ENCODE results near the gene MTERF4. TPM values are rescaled to one million over a fixed set of nuclear protein-coding genes. Genes with fewer than 3 reads are reported as not detected.
A peak's percentile ranks its signal among the peaks of the same experiment; 100 is the strongest.

Gene MTERF4
- total and polyA plus RNA-seq, 10 of the 15 experiments (the other 5 are each of a cell fraction or from before 2014, with no cell fraction given), result 36.7 to 69.1 (median 45.5) TPM

GRCh38 chr2:241112592-241112991 lies 10.5 kb upstream of the MTERF4 start (continued):
- TF ChIP-seq, protein P1, sequence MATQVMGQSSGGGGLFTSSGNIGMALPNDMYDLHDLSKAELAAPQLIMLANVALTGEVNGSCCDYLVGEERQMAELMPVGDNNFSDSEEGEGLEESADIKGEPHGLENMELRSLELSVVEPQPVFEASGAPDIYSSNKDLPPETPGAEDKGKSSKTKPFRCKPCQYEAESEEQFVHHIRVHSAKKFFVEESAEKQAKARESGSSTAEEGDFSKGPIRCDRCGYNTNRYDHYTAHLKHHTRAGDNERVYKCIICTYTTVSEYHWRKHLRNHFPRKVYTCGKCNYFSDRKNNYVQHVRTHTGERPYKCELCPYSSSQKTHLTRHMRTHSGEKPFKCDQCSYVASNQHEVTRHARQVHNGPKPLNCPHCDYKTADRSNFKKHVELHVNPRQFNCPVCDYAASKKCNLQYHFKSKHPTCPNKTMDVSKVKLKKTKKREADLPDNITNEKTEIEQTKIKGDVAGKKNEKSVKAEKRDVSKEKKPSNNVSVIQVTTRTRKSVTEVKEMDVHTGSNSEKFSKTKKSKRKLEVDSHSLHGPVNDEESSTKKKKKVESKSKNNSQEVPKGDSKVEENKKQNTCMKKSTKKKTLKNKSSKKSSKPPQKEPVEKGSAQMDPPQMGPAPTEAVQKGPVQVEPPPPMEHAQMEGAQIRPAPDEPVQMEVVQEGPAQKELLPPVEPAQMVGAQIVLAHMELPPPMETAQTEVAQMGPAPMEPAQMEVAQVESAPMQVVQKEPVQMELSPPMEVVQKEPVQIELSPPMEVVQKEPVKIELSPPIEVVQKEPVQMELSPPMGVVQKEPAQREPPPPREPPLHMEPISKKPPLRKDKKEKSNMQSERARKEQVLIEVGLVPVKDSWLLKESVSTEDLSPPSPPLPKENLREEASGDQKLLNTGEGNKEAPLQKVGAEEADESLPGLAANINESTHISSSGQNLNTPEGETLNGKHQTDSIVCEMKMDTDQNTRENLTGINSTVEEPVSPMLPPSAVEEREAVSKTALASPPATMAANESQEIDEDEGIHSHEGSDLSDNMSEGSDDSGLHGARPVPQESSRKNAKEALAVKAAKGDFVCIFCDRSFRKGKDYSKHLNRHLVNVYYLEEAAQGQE (IDR thresholded peaks at IDR 0.05; ENCODE audit: low read depth, low read length), result no peak
- TF ChIP-seq SP1 (IDR thresholded peaks at IDR 0.05; ENCODE audit: low read depth, low read length) (no peak), STAT3 (IDR thresholded peaks at IDR 0.05; ENCODE audit: low read depth, low read length) (no peak), EZH2 (IDR thresholded peaks at IDR 0.05; ENCODE audit: borderline replicate concordance, control insufficient read depth, low read depth, low read length) (no peak), RFX5 (IDR thresholded peaks at IDR 0.05; ENCODE audit: low read depth, low read length) (no peak), WRNIP1 (IDR thresholded peaks at IDR 0.05; ENCODE audit: borderline replicate concordance, low read depth, low read length) (no peak), ELK1 (IDR thresholded peaks at IDR 0.05; ENCODE audit: low read depth, low read length) (no peak), ZNF622 (IDR thresholded peaks at IDR 0.05) (no peak), BCL11A (IDR thresholded peaks at IDR 0.05; ENCODE audit: low read depth, low read length) (0 out of 2 replicates have a peak, but pooled peaks have one; percentile 50), TBL1XR1 (IDR thresholded peaks at IDR 0.05; ENCODE audit: low read depth, low read length) (peak; percentile 52; the same call in 1 of the 2 replicates), CHD2 (IDR thresholded peaks at IDR 0.05; ENCODE audit: borderline replicate concordance, low read depth, low read length) (0 out of 2 replicates have a peak, but pooled peaks have one; percentile 31), MEF2A (IDR thresholded peaks at IDR 0.05; ENCODE audit: insufficient read depth, low read depth, low read length) (peak; percentile 72), ETV6 (conservative IDR thresholded peaks at IDR 0.05 in 1 of 2, IDR thresholded peaks at IDR 0.05 in 1 of 2; ENCODE audit: borderline replicate concordance in 1 of 2, low read depth in 1 of 2) (no peak; a peak in 1 of 4 replicates), ATF3 (IDR thresholded peaks at IDR 0.05; ENCODE audit: borderline replicate concordance, extremely low read depth, low read depth, low read length) (no peak), RUNX3 (IDR thresholded peaks at IDR 0.05; ENCODE audit: low read length) (peak; percentile 89), MAX (IDR thresholded peaks at IDR 0.05; ENCODE audit: low read depth, low read length) (0 out of 2 replicates have a peak, but pooled peaks have one; percentile 45), YY1 (IDR thresholded peaks at IDR 0.05; ENCODE audit: low read depth, low read length) (no peak)
- TF ChIP-seq, protein P2, sequence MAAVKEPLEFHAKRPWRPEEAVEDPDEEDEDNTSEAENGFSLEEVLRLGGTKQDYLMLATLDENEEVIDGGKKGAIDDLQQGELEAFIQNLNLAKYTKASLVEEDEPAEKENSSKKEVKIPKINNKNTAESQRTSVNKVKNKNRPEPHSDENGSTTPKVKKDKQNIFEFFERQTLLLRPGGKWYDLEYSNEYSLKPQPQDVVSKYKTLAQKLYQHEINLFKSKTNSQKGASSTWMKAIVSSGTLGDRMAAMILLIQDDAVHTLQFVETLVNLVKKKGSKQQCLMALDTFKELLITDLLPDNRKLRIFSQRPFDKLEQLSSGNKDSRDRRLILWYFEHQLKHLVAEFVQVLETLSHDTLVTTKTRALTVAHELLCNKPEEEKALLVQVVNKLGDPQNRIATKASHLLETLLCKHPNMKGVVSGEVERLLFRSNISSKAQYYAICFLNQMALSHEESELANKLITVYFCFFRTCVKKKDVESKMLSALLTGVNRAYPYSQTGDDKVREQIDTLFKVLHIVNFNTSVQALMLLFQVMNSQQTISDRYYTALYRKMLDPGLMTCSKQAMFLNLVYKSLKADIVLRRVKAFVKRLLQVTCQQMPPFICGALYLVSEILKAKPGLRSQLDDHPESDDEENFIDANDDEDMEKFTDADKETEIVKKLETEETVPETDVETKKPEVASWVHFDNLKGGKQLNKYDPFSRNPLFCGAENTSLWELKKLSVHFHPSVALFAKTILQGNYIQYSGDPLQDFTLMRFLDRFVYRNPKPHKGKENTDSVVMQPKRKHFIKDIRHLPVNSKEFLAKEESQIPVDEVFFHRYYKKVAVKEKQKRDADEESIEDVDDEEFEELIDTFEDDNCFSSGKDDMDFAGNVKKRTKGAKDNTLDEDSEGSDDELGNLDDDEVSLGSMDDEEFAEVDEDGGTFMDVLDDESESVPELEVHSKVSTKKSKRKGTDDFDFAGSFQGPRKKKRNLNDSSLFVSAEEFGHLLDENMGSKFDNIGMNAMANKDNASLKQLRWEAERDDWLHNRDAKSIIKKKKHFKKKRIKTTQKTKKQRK (IDR thresholded peaks at IDR 0.05; ENCODE audit: low read depth, low read length), result no peak
- TF ChIP-seq, protein P3, sequence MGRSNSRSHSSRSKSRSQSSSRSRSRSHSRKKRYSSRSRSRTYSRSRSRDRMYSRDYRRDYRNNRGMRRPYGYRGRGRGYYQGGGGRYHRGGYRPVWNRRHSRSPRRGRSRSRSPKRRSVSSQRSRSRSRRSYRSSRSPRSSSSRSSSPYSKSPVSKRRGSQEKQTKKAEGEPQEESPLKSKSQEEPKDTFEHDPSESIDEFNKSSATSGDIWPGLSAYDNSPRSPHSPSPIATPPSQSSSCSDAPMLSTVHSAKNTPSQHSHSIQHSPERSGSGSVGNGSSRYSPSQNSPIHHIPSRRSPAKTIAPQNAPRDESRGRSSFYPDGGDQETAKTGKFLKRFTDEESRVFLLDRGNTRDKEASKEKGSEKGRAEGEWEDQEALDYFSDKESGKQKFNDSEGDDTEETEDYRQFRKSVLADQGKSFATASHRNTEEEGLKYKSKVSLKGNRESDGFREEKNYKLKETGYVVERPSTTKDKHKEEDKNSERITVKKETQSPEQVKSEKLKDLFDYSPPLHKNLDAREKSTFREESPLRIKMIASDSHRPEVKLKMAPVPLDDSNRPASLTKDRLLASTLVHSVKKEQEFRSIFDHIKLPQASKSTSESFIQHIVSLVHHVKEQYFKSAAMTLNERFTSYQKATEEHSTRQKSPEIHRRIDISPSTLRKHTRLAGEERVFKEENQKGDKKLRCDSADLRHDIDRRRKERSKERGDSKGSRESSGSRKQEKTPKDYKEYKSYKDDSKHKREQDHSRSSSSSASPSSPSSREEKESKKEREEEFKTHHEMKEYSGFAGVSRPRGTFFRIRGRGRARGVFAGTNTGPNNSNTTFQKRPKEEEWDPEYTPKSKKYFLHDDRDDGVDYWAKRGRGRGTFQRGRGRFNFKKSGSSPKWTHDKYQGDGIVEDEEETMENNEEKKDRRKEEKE (IDR thresholded peaks at IDR 0.05), result no peak
